Stimulated activated CD4-positive, alpha-beta T cell treated with anti-CD3 and anti-CD28 coated beads, Interleukin-12 subunit alpha, Interleukin-12 subunit beta, amount 100 ng/mL, for 24 hours (primary cell): ENCODE data around the gene WASHC3.
"Not testable (repeated sequence)": the region's sequence is repeated elsewhere in the genome, so short reads cannot be mapped to it uniquely, and the experiment has no call there.

Experiments
- DNase-seq, 2 experiments: peaks; one replicate each; pipeline ENCODE4 v3.0.0-alpha.2; 2020; ENCODE audit warnings: low read depth in 2 of 2

Gene WASHC3

GRCh38 chr12:102061560-102062418 is at the start of gene WASHC3:
TSS of gene WASHC3 (minus strand) at chr12:102061991. CDS start at chr12:102061962, 29 bp downstream.
- DNase-seq, result peak; percentile 89 to 94

- no peak for DNase-seq
These were observed 49.0 kb upstream of the WASHC3 start for GRCh38 chr12:102110782-102111181.

GRCh38 chr12:102107970-102108369 is 46.2 kb upstream of the WASHC3 start:
- DNase-seq, result no peak

DNA sequence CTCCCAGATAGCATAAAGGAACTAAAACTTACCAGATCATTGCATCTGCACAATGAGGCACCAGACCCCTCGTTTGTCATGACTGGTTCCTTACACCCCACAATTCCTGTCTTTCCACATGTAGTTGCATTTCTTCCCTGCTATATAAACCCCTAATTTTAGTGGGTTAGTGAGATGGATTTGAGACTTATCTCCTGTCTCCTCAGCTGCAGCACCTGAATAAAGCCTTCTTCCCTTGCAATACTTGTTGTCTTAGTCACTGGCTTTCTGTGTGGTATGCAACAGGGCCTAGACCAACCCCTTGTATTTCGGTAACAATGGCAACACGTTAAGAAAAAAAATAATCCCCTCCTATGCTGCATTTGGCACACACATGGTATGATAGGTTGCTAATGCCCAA is 45.1 kb upstream of the WASHC3 start:
- no peak for DNase-seq

GRCh38 chr12:102096855-102097254 is 35.1 kb upstream of the WASHC3 start:
- DNase-seq, result no peak

GRCh38 chr12:102095677-102096263 is 34.0 kb upstream of the WASHC3 start:
- no peak for DNase-seq

DNA sequence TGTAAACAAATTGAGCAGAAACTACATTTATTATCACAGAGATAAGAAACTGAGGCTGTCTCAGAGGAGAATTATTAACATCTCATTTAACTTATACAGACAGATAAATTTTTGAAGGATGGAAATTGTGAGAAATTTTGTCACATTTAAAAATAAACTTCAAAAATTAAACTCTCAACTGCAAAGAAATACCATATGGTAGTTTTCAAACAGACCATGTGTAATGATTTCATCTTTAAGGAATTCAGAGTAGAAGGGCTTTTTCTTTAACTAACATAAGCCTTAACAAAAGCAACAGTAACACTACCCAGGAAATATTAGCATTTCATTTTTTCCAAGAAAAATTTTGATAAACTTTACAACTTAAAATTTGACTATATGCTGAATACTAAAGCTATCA is 31.5 kb upstream of the WASHC3 start:
- no peak for DNase-seq

DNA sequence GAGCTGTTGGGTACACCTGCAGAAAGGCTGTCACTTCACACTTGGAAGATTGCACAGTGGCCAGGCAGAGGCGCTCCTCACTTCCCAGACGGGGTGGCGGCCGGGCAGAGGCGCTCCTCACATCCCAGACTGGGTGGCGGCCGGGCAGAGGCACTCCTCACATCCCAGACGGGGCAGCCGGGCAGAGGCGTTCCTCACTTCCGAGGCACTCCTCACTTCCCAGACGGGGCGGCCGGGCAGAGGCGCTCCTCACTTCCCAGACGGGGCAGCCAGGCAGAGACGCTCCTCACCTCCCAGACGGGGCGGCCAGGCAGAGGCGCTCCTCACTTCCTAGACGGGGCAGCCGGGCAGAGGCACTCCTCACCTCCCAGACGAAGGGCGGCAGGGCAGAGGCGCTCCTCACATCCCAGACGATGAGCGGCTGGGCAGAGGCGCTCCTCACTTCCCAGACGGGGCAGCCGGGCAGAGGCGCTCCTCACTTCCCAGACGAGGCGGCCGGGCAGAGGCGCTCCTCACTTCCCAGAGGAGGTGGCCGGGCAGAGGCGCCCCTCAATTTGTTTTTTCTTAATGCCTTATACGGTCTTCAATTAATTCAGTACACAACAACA is 27.5 kb upstream of the WASHC3 start:
- DNase-seq, result not testable (repeated sequence)

DNA sequence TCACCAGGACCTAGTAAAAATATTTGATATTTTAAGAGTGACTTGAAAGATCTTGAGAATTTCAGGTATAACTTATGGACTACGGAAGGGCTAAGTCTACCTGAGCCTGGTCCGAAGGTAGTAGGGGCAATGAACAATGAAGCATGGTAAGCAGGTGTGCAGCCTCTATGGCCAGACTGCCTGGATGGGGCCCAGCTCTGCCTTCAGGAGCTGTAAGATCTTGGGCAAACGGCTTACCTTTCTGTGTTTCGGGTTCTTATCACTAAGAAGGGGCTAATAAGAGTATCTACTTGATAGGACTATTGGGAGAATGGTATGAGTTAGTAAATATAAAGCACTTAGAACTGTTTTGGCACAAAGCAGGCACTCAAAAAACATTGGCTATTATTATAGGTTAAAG is 19.1 kb upstream of the WASHC3 start:
- no peak for DNase-seq

- not testable (repeated sequence) for DNase-seq
These were observed 10.3 kb upstream of the WASHC3 start for GRCh38 chr12:102072092-102072491.

GRCh38 chr12:102069707-102070106 is 7.9 kb upstream of the WASHC3 start:
- no peak for DNase-seq

- no peak for DNase-seq
These were observed 5.9 kb upstream of the WASHC3 start for GRCh38 chr12:102067574-102068258.

GRCh38 chr12:102064476-102064875 is 2.7 kb upstream of the WASHC3 start:
- no peak for DNase-seq

GRCh38 chr12:102063069-102063468 is 1.3 kb upstream of the WASHC3 start:
- DNase-seq, result no peak

DNA sequence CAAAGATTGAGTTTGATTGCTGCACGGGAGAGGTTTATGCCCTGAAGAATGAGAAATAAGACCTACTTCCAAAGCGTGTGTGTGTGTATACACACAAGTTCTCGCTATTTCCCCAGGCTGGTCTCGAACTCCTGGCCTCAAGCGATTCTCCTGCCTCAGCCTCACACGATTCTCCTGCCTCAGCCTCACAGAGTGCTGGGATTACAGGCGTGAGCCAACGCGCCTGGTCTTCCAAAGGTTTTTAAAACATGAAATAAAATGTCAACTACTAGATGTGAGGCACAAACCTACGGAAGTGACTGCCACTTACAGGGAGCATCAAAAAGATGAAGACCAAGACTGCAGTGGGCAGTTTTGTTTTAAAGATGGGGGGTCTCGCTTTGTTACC is 622 bp upstream of the WASHC3 start:
- DNase-seq, result no peak

DNA sequence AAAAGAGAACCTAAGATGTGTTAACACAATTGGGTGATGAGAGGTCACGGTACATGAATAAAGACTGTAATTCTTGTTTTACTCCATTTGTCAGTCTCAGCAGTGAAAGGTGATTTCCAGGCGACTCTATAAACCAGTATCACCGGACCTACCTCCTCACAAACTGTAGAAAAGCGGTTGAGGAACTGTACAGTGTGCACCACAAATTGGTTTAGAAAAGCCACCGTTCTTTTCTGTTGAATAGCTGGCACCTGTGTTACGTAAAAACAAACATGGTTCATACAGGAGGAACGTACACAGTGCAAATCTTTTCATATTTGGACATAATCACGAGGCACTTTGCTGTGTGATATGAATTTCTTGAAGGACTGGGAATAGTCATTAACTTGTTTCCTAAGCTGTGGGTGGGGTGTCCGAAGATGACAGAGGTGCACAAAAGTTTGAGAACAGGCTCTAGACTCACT is 663 bp downstream of the WASHC3 start:
- DNase-seq, result no peak

- no peak for DNase-seq
These were observed 2.4 kb downstream of the WASHC3 start for GRCh38 chr12:102059343-102059742.

DNA sequence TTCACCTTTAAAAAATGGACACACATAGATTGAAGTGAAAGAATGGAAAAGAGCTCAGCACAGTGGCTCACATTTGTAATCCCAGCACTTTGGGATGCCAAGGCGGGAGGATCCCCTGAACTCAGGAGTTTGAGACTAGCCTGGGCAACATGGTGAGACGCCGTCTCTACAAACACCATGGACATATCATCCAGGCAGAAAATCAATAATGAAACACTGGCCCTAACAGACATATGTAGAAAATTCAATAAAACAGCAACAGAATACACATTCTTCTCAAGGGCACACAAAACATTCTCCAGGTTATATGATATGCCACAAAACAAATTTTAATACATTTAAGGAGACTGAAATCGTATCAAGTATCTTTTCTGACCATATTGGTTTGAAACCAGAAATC is 7.4 kb downstream of the WASHC3 start:
- DNase-seq, result no peak

GRCh38 chr12:102053062-102053349 is 8.8 kb downstream of the WASHC3 start:
- DNase-seq, result no peak

GRCh38 chr12:102052192-102053061 is 9.4 kb downstream of the WASHC3 start:
- DNase-seq, result no peak

- no peak for DNase-seq
These were observed 10.3 kb downstream of the WASHC3 start for GRCh38 chr12:102051431-102051965.
